Gastrocnemius medialis (tissue), 4 donors: Measurements from ENCODE around the gene MBTPS1. TPM values are rescaled to one million over a fixed set of nuclear protein-coding genes. Genes with fewer than 3 reads are reported as not detected.

Experiments used
- ATAC-seq, 2 donors: fragments of 150-250 bp; one replicate each; pipeline ENCODE4 v1.9.1; 2016
- DNase-seq, 2 donors: peaks; one replicate each; pipeline ENCODE4 v3.0.0-alpha.2; 2019
- H3K27ac ChIP-seq, 4 donors: fragments of 200-600 bp; sonication (generic); 1 replicate in 1 of 4; 2 replicates in 3 of 4; pipeline ENCODE4 v1.5.1; 2016 to 2018; ENCODE audit warnings: mild to moderate bottlenecking in 2 of 4, moderate library complexity in 1 of 4
- H3K27me3 ChIP-seq, 3 donors: fragments of 200-600 bp; sonication (generic) in 2 of 3; 1 replicate in 1 of 3; 2 replicates in 2 of 3; pipeline versions ENCODE4 v1.5.1 to v1.6.0; 2016 to 2019; ENCODE audit warnings: mild to moderate bottlenecking in 1 of 3, moderate library complexity in 1 of 3
- H3K36me3 ChIP-seq, 2 donors: fragments of 200-600 bp; sonication (generic) in 1 of 2; one replicate each; pipeline ENCODE4 v1.5.1; 2017 to 2018
- H3K4me1 ChIP-seq, 2 donors: fragments of 200-600 bp; sonication (generic) in 1 of 2; one replicate each; pipeline ENCODE4 v1.5.1; 2016 to 2017; ENCODE audit warnings: mild to moderate bottlenecking in 2 of 2
- H3K4me3 ChIP-seq, 4 donors: fragments of 200-600 bp; sonication (generic) in 3 of 4; 1 replicate in 1 of 4; 2 replicates in 3 of 4; pipeline ENCODE4 v1.5.1; 2016 to 2019; ENCODE audit warnings: mild to moderate bottlenecking in 2 of 4
- H3K9me3 ChIP-seq, 3 donors: fragments of 200-600 bp; sonication (generic) in 2 of 3; 1 replicate in 1 of 3; 2 replicates in 2 of 3; pipeline ENCODE4 v1.5.1; 2016 to 2019
- CTCF ChIP-seq, 5 experiments: fragments of 450-650 bp in 3 of 5; fragments of 200-600 bp in 2 of 5; sonication (generic) in 2 of 5; IDR thresholded peaks in 4 of 5; conservative IDR thresholded peaks in 1 of 5; 1 replicate in 4 of 5; 2 replicates in 1 of 5; pipeline ENCODE4 v1.5.1; 2016 to 2019; ENCODE audit warnings: antibody characterized with exemption in 5 of 5, mild to moderate bottlenecking in 3 of 5, moderate library complexity in 3 of 5
- POLR2A ChIP-seq, 2 donors: fragments of 450-650 bp; IDR thresholded peaks; one replicate each; pipeline ENCODE4 v1.6.1; 2017; ENCODE audit warnings: antibody characterized with exemption in 2 of 2, mild to moderate bottlenecking in 2 of 2, moderate library complexity in 2 of 2
- in situ Hi-C, 4 donors: fragments of 200-750 bp; cut with MboI; loops; one replicate each; pipeline versions ENCODE4 v1.15.0 to v1.8.0; 2017; ENCODE audit warnings: low sequenced_read_pairs in 4 of 4
- intact Hi-C: fragments of 100-400 bp; cut with DNase I; formaldehyde crosslinking; loops from one replicate; pipeline ENCODE4 v1.15.1; 2023; ENCODE audit warnings: low total_unique reads
- total RNA-seq, 4 donors: library from RNA; depleted of rRNA; stranded (reverse); fragments of >200 nt; gene quantifications; one replicate each; pipeline versions ENCODE4 v1.1.0 to v1.2.3, GENCODE V29; 2016

The MBTPS1 gene
- total RNA-seq, 4 donors from 2014 or later, result 28.8 to 44.3 (median 38.5) TPM

DNA sequence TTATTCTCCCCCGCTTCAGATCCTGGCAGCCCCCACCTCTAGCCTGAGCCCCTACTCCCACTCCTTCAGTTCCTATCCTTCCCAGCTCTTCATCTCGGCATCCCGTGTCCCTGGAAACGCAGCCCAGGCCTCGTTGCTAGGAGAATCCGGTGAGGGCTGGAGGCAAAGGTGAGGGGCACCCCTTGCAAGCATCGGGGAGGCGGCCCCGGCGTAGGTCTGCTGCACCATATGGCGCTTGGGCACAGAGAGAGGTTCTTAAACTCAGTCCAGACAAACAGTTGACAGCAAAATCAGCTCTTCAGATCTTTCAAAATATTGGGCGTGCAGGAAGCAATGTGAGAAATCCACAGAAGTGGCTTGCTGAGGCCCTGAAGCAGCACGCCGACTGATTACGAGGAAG is 89.1 kb downstream of the MBTPS1 start:
- no peaks in the 10 kb centered on the region for H3K36me3 ChIP-seq
- H3K4me3 ChIP-seq, result no peak overlapping the region
- no peak for TF ChIP-seq POLR2A (IDR thresholded peaks at IDR 0.05)
- TF ChIP-seq CTCF (IDR thresholded peaks at IDR 0.05 in 4 of 5, conservative IDR thresholded peaks at IDR 0.05 in 1 of 5), result no peak
- H3K9me3 ChIP-seq, result no peaks in the 10 kb centered on the region
- in situ Hi-C loops (no loop called here), intact Hi-C loops (no loop called here)
- no peaks in the 10 kb centered on the region for H3K4me1 ChIP-seq
- DNase-seq, result no peak
- no peaks in the 10 kb centered on the region for H3K27me3 ChIP-seq
- ATAC-seq, result no peak
- no peak overlapping the region for H3K27ac ChIP-seq

DNA sequence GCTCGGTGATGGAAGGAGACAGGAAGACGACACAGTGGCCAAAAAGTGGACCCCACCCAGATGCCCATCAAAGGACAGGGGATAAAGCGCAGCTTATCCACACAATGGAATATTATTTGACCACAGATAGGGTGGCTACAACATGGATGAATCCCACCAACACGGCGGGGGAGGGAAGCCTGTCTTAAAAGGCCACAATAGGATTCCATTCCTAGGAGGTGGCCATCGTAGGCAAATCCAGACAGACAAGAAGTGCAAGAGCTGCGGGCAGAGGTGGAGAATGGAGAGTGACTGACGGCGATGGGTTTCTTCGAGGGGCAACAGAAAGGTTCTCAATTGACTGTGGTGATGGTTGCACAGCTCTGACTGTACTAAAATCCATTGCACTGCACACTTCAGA is 90.1 kb downstream of the MBTPS1 start:
- Histone ChIP-seq H3K27me3 (no peaks in the 10 kb centered on the region), H3K4me3 (no peak overlapping the region), H3K36me3 (no peaks in the 10 kb centered on the region), H3K4me1 (no peaks in the 10 kb centered on the region), H3K9me3 (no peaks in the 10 kb centered on the region), H3K27ac (no peak overlapping the region)
- TF ChIP-seq CTCF (IDR thresholded peaks at IDR 0.05 in 4 of 5, conservative IDR thresholded peaks at IDR 0.05 in 1 of 5) (no peak), POLR2A (IDR thresholded peaks at IDR 0.05) (no peak)
- ATAC-seq, result no peak
- in situ Hi-C loops, result no loop called here
- intact Hi-C loops, result no loop called here
- no peak for DNase-seq

DNA sequence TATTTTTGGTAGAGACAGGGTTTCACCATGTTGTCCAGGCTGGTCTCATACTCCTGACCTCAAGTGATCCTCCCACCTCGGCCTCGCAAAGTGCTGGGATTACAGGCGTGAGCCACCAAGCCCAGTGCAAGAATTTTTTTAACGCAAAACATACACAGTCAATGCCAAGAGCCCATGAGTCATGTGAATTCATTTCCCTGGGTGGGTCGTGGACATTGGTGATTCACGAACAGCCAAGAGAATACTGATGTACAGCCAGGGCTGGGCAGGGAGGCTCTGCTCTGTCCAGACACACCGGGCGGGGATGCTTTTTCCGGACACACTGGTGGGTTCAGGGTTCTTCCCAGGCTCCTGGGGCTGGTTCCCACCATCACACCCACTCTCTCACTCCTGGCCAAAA is 91.9 kb downstream of the MBTPS1 start:
- no peaks in the 10 kb centered on the region for H3K27me3 ChIP-seq

GRCh38 chr16:84022644-84023043 is 94.1 kb downstream of the MBTPS1 start:
- no peaks in the 10 kb centered on the region for H3K9me3 ChIP-seq
- DNase-seq, result no peak
- no peak overlapping the region for H3K4me3 ChIP-seq
- ATAC-seq, result no peak
- no peak for TF ChIP-seq POLR2A (IDR thresholded peaks at IDR 0.05)
- no peak for TF ChIP-seq CTCF (IDR thresholded peaks at IDR 0.05 in 4 of 5, conservative IDR thresholded peaks at IDR 0.05 in 1 of 5)
- H3K27me3 ChIP-seq, result no peaks in the 10 kb centered on the region
- no peak overlapping the region for H3K27ac ChIP-seq
- H3K4me1 ChIP-seq, result no peaks in the 10 kb centered on the region
- in situ Hi-C loops, result no loop called here
- H3K36me3 ChIP-seq, result no peaks in the 10 kb centered on the region
- intact Hi-C loops, result no loop called here

More for the DNA sequence above, 91.9 kb downstream of the MBTPS1 start:
- Histone ChIP-seq H3K4me1 (no peaks in the 10 kb centered on the region), H3K36me3 (no peaks in the 10 kb centered on the region), H3K9me3 (no peaks in the 10 kb centered on the region), H3K27ac (no peak overlapping the region), H3K4me3 (no peak overlapping the region)
- in situ Hi-C loops, result no loop called here
- DNase-seq, result no peak
- intact Hi-C loops, result no loop called here
- TF ChIP-seq POLR2A (IDR thresholded peaks at IDR 0.05), result no peak
- no peak for TF ChIP-seq CTCF (IDR thresholded peaks at IDR 0.05 in 4 of 5, conservative IDR thresholded peaks at IDR 0.05 in 1 of 5)
- no peak for ATAC-seq

DNA sequence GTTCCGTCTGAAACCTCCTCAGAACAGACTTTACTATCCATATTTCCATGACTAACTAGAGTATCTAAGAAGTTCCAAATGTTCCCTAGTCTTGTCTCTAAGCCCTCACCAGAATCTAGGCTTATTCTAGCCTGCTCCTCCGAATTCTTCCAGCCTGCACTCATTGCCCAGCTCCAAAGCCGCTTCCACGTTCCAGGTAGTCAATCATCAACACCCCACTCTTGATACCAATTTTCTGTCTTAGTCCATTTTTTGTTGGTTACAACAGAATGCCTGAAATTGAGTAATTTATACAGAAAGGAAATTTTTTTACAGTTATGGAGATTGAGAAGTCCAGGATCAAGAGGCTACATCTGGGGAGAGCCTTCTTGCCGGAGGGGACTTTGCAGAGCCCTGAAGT is 95.3 kb downstream of the MBTPS1 start:
- DNase-seq (no peak), ATAC-seq (no peak)
- in situ Hi-C loops (no loop called here), intact Hi-C loops (no loop called here)
- no peak overlapping the region for H3K27ac ChIP-seq
- no peaks in the 10 kb centered on the region for H3K36me3 ChIP-seq
- no peaks in the 10 kb centered on the region for H3K27me3 ChIP-seq
- no peak overlapping the region for H3K4me3 ChIP-seq
- no peaks in the 10 kb centered on the region for H3K9me3 ChIP-seq
- H3K4me1 ChIP-seq, result no peaks in the 10 kb centered on the region
- TF ChIP-seq POLR2A (IDR thresholded peaks at IDR 0.05) (no peak), CTCF (IDR thresholded peaks at IDR 0.05 in 4 of 5, conservative IDR thresholded peaks at IDR 0.05 in 1 of 5) (no peak)
